ENCODE data around the gene CHI3L2. TPM values are rescaled to one million over a fixed set of nuclear protein-coding genes. Genes with fewer than 3 reads are reported as not detected.

Gene CHI3L2
- total and polyA plus RNA-seq, 12 donors: 0.33 to 9.1 (median 2.7) TPM; not detected in 1

DNA sequence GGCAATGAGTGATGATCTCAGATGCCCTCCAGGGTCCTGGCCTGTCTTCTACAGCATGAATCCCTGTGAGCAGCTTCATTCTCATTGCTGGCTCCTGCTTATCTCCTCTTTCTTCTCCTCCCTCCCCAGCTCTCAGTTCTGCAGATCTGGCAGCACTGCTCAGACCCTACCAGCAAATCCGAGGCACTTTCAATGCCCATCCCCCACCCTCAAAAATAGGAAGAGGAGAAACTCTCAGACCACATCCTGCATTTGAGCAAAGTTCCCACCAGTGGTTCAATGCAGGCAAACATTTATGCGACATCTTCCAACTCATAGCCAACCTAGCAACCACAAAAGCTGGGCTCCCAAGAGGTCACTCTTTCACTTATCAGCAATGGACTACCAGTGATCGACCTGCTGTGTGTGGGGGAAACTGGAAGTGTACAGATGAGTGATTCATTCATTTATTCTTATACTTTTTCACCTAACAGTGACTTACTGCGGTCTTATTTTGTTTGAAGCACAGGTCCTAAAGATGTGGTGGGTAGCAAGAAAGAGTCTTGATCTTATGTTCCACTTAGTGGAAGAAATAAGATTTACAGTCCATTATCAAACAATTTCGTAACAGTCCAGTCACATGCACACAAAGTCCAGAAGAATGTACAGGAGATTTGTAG lies 5.8 kb upstream of the CHI3L2 start:
- no peaks in the 10 kb centered on the region for H3K27me3 ChIP-seq
- no peak for DNase-seq
- H3K36me3 ChIP-seq (replicated peaks in 1 of 2): no peaks in the 10 kb centered on the region
- no peaks in the 10 kb centered on the region for H3K9me3 ChIP-seq (replicated peaks in 1 of 3)
- TF ChIP-seq CTCF (IDR thresholded peaks at IDR 0.05): no peak
- TF ChIP-seq POLR2A (IDR thresholded peaks at IDR 0.05): no peak
- intact Hi-C loops (cut with DNase I): loop anchor here (5.0 kb wide), 2 partner anchors 176 to 181 kb away; no protein-coding TSS in a partner anchor
- WGBS, 4 donors: 51 to 65% (median 62%) methylated on average over 5 of the region's 5 CpGs
- H3K4me3 ChIP-seq: no peak overlapping the region
- peaks cover 8 to 10% of the 10 kb centered on the region in 2 donors for H3K4me1 ChIP-seq (replicated peaks in 1 of 2)
- no peak overlapping the region for H3K27ac ChIP-seq

DNA sequence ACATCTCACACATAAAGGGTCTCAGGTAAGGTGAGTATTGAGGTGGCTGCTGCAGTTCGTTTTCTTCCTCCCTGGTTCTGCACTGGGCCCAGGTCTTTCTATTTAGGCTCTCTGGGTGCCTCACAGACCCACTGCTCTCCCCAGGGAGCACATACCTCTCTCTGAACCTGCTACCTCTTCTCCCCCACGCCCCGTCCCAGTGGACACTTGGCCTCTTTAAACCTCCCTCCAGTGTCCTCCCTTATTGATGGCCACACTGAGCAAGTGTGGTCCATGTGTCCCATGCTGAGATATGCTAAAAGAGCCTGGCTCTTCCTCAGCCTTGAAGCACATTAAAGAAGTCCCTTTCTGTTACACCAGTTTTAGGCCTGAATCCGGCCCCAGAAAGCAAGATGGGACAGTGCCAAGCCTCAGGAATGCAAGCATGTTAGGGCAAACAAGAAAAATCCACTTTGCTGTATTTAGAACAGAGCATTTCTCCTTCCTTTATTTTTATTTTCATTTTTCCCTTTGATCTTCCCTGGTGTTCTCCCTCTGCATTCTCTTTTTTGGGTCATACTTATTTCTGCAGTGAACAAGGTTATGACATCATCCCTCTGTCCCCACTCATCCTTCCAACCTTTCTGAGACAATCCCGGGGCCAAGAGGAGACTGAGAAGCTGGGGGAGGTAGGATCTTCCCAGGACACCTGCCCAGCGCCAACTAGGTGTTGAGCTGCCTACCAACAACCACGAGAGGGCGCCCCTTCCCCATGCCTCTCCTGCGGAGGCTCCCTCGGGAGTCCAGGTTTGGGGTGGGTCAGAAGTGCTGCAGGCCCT lies 5.0 kb upstream of the CHI3L2 start:
- Histone ChIP-seq H3K36me3 (replicated peaks in 1 of 2) (no peaks in the 10 kb centered on the region), H3K9me3 (replicated peaks in 1 of 3) (no peaks in the 10 kb centered on the region), H3K27me3 (no peaks in the 10 kb centered on the region), H3K27ac (no peak overlapping the region), H3K4me3 (no peak overlapping the region), H3K4me1 (replicated peaks in 1 of 2) (peaks cover 10 to 11% of the 10 kb centered on the region in 2 donors)
- DNase-seq: peak; percentile 75 to 91 (median 83)
- no peak for TF ChIP-seq POLR2A (IDR thresholded peaks at IDR 0.05)
- peak; percentile 79 to 95 (median 90) for TF ChIP-seq CTCF (IDR thresholded peaks at IDR 0.05)
- intact Hi-C loops (cut with DNase I): loop anchor here (5.0 kb wide), 2 partner anchors 175 to 180 kb away; no protein-coding TSS in a partner anchor
- WGBS, 4 donors: 21 to 26% (median 25%) methylated on average over 10 of the region's 10 CpGs

GRCh38 chr1:111223126-111223685 lies 4.3 kb upstream of the CHI3L2 start:
- Histone ChIP-seq H3K4me3 (no peak overlapping the region), H3K4me1 (replicated peaks in 1 of 2) (peaks cover 10 to 14% of the 10 kb centered on the region in 2 donors), H3K9me3 (replicated peaks in 1 of 3) (no peaks in the 10 kb centered on the region), H3K36me3 (replicated peaks in 1 of 2) (no peaks in the 10 kb centered on the region), H3K27me3 (no peaks in the 10 kb centered on the region), H3K27ac (no peak overlapping the region)
- 75 to 81% (median 77%) methylated on average over 6 of the region's 6 CpGs for WGBS, 4 donors
- intact Hi-C loops (cut with DNase I): loop anchor here (5.0 kb wide), 2 partner anchors 174 to 179 kb away; no protein-coding TSS in a partner anchor
- DNase-seq: no peak
- TF ChIP-seq CTCF (IDR thresholded peaks at IDR 0.05) (no peak), POLR2A (IDR thresholded peaks at IDR 0.05) (no peak)

- no peaks in the 10 kb centered on the region for H3K9me3 ChIP-seq (replicated peaks in 1 of 3)
- H3K27ac ChIP-seq: no peak overlapping the region
- DNase-seq: no peak
- intact Hi-C loops (cut with DNase I): no loop called here
- no peaks in the 10 kb centered on the region for H3K27me3 ChIP-seq
- H3K4me1 ChIP-seq (replicated peaks in 1 of 2): peaks cover 10 to 19% of the 10 kb centered on the region in 2 donors
- TF ChIP-seq POLR2A (IDR thresholded peaks at IDR 0.05): no peak
- no peak for TF ChIP-seq CTCF (IDR thresholded peaks at IDR 0.05)
- no peaks in the 10 kb centered on the region for H3K36me3 ChIP-seq (replicated peaks in 1 of 2)
- no peak overlapping the region for H3K4me3 ChIP-seq
These were observed 2.4 kb upstream of the CHI3L2 start for GRCh38 chr1:111225091-111225490.

Measured in adrenal gland (tissue), 12 donors.